GM19025 (cell line): Measurements from ENCODE around the gene CDK7.

ENCODE experiments used
- ATAC-seq: cut with Tn5 transposase; IDR thresholded peaks from one replicate; pipeline ENCODE4 v1.9.1; 2021; ENCODE audit warnings: mild to moderate bottlenecking, low read depth, moderate library complexity; ENCODE audit not compliant: unreplicated experiment

CDK7 gene

DNA sequence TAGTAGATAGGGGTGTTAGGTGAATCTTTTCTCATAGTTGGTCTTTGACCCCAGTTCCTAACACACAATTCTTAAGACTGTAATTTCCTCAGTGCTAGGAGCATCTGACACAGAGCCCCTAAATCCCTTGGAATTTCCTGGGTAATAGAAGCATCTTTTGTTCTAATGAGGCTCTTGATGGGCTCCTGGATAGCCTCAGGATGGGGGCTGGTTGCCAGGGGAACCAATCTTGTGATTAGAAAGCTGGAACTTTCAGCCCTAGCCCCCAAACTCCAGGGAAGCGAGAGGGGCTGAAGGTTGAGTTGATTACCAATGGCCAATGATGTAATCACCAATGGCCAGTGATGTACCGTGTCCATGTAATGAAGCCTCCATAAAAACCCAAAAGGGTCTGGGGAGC is 53.4 kb downstream of the CDK7 start:
- no peak for ATAC-seq

DNA sequence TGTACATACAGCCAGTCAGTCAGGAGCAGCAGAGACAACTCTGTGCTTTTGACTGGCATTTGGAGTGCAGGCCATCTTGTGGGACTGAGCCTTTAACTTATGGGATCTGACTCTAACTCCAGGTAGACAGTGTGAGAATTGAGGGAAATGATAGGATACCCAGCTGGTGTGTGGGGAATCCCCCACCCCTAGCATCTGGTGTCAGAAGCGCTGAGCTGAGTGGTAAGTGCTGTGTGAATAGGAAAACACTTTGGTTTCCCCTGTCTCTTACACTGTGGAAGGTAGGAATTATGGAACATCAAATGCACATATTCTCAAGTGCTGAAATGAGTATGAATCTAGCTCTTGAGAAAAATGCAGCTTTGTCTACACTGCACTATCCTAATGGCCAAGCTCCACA is 54.0 kb downstream of the CDK7 start:
- no peak for ATAC-seq

DNA sequence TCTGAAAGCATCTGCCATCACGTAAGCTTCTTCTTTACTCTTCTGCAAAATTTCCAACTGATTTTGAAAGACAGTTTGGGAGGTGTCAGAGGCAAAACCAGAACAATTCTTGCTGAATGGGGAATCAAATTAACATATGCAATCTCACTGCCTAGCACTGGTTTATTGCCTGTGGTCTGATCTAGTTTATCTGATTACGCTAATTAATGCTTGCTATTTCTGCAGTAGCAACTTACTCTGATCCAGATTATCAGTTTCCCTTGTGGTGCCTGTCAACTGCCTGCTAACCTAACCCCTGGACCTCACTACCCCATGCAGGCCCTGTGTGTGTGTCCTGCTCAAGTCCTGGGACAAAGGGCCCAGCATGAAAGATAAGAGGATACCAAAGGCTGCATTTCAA is 57.6 kb downstream of the CDK7 start:
- no peak for ATAC-seq

GRCh38 chr5:69293882-69294281 is 59.2 kb downstream of the CDK7 start:
- no peak for ATAC-seq

DNA sequence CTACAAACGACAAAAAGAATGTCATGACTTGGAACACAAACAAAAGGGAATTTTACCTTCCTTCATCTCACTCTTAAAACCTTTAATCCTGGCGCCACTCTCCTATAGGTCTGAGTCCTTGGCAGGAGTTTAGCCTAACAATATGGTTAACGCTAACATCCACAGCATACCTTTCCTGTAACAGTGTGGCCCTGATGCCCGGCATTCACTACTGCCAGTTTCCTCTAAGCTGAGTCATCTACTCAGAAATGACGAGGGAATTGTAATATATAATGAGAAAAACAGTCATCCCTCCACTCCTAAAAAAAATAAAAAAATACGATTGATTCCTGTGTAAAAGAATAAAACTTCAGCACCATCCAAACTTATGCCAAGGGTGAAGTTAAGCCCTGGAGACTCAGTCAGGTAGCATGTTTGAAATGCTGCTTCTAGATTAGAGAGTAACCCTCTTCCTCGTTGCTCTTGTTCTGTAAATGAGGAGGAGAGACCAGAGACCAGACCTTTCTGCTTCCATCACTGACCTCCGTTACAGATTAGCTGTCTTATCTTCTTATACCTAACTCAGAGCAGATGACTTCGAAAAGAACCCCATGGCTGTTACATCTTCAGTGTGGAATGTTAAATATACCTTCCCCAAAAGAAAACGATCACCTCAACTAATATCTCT is 60.5 kb downstream of the CDK7 start:
- ATAC-seq = no peak

GRCh38 chr5:69299625-69300024 is 64.9 kb downstream of the CDK7 start:
- no peak for ATAC-seq

- ATAC-seq = no peak
These were observed 66.0 kb downstream of the CDK7 start for GRCh38 chr5:69300537-69301203.

DNA sequence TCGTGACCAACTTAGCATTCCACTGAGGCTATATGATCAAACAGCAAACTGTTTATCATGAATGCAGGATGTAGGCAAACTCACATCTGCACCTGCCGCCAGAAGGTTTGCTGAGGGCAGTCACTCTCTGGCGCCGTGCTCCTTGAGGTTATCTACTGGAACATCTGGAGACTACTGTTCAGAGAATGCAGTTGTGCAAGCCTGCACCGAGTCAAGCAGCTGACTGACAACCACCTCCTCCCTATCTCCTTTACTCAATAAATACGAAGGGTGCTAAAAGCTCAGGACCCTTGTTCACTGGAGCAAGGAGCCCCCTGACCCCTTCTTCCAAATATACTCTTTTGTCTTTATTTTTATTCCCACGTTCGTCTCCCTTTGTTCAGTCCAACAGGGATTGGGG is 70.8 kb downstream of the CDK7 start:
- ATAC-seq = no peak

DNA sequence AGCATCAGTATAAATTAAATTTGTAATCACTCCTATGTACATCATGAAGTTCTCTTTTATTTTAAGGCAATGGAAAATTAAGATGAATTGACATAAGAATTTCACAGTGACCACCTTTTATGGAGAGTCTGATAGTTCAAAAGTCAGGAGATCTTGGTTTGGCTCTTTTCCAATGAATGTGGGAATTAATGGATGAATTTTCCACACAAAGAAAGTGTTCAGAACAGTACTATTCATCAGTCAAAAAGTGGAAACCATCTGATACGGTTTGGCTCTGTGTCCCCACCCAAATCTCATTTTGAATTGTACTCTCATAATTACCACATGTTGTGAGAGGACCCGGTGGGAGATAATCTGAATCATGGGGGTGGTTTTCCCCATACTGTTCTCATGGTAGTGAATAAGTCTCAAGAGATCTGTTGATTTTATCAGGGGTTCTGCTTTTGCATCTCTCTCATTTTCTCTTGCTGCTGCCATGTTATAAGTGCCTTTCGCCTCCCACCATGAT is 73.4 kb downstream of the CDK7 start:
- no peak for ATAC-seq

- ATAC-seq = no peak
These were observed 74.7 kb downstream of the CDK7 start for GRCh38 chr5:69309380-69309779.

DNA sequence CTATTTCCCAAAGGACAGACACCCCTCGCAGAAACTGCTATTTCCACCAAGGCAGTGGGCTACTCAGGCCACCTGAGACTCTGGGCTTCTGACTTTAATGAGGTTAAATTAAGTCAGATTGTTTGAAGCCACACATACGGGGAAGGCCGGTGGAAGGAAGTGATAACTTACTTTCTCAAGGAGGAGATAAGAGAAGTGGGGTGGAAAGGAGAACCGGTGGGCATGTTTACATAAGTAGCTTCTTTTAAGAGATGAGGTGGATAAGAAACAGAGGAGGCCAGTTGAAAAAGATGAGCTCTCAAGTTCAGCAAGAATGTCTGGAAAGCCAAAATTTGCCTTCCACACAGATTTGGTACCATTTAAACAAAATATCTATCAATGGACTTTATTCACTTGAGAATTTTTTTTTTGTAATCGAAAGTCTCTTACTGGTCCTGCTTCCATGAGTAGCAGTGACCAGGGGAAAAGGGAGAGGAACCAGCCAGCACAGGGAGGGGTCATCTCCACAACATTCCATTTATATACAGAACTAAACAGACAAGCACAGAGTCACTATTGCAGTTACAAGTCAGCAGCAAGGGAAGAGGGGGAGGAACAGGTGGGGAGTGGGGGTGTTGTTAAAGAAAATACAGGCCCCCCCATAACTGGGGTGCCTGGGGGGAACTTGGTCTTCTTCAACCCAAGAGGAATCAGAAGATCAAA is 77.9 kb downstream of the CDK7 start:
- no peak for ATAC-seq

GRCh38 chr5:69313428-69313827 is 78.7 kb downstream of the CDK7 start:
- no peak for ATAC-seq

DNA sequence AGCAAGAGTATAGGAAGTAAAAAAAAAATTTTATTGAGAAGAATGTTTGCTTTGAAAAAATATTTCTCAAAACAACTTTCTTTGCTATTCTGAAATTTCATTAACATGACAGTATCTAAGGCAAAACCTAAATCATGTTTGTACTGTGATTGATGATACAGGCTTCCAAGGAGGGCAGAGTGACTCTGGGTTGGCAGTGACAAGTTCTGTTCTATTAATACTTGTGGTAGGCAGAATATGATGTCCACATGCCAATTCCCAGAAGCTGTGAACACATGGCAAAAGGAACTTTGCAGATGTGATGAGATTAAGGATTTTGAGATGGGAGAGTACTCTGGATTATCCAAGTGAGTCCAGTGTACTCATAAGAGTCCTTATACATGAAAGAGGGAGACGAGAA is 81.3 kb downstream of the CDK7 start:
- no peak for ATAC-seq

DNA sequence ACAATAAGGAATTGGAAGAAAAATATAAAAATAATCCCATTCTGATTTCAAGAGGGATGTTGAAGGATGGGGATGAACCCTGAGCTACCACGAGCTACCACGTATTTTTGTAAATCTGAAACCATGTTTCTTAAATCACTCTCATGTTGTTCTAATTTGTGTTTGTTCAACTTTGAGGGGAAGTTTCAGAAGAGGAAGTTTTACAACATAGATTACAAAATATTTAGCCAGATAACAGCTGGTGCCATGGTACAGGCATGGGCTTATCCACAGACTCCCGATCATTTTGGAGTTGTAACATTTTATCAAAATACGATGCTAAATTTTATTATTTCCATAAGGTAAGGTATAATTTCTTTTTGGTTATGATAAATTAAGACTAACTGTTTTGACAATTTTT is 82.7 kb downstream of the CDK7 start:
- ATAC-seq = no peak

DNA sequence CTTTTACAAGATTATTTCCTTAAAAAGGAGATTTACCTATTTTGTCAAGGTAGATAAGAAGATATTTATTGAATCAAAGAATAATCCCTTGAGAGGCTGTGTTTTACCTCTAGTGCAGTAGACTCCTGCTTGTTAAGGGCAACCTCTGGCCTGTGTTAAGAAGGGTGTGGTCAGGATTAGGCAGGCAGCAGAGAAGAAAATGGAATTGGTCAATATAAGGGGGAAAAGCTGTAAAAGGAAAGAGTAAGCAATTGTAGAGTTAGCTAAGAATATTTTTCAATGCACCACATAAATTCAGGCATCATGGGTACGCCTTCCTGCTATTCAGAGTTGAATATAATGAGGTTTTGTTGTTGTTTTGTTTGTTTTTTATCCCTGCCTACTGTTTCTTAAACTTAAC is 91.7 kb downstream of the CDK7 start:
- no peak for ATAC-seq
